Epidermal melanocyte (primary cell): ENCODE data around the gene TMEM164.

Experiments used
- DNase-seq: peaks from one replicate; pipeline ENCODE4 v3.0.0; 2011; ENCODE audit warnings: low spot score; ENCODE audit not compliant: insufficient read length

TMEM164 gene

DNA sequence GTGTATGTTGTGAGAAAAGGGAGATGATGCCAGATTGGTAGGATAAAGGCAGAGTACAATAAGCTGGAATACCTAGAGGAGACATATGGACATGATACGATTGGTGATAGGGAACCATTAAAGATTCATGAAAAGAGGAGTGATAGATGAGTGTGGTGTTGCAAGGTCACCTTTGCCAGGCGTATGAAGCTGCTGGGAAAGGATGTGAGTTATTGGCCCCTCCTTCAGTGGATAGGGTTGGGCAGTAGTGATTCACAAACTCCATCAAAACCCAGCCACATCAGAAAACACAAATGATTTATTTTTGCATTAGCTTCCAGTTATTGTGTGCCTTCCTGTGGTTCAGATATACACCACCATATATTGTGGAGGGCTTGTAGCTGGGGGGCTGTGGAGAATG, 34.3 kb downstream of the TMEM164 start:
- no peak for DNase-seq

DNA sequence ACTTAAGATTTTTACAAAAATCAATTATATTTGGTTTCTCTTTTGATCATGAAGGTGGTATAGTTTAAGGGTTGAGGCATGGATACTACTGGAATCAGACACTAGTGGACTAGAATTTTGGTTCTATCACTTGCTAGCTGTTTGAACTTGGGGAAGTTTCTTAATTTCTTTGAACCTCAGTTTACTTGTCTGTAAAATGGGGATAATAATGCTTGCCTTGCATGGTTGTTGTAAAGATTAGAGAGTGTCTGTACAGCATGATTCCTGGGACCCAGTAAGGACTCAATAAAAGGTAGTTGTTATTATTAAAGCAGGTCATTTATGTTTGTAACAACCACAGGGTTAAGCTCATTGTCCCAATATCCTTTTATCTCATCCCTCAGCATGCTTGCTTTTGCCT, 36.0 kb downstream of the TMEM164 start:
- no peak for DNase-seq

DNA sequence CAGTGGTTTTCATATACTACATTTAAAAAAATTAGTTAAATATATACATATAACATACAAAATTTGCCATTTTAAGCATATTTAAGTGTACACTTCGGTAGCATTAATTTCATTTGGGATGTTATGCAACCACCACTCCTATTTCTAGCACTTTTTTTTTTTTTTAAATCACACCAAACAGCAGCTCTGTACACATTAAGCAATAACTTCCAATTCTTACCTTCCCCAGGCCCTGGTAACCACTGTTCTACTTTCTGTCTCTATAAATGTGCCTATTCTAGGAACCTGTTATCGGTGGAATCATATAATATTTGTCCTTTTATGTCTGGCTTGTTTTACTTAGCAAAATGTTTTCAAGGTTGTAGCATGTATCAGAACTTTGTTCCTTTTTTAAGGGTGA, 39.1 kb downstream of the TMEM164 start:
- no peak for DNase-seq

DNA sequence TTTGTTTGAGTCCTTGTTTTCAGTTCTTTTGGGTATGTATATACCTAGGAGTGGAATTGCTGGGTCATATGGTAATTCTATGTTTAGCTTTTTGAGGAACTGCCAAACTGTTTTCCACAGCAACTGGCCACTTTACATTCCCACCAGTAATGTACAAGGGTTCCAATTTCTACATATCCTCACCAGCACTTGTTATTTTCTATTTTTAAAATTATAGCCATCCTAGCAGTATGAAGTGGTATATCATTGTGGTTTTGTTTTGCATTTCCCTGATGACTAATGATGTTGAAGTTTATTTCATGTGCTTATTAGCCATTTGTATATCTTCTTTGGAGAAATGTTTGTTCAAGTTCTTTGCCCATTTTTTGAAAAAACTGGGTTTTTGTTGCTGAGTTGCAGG, 39.6 kb downstream of the TMEM164 start:
- DNase-seq: no peak

DNA sequence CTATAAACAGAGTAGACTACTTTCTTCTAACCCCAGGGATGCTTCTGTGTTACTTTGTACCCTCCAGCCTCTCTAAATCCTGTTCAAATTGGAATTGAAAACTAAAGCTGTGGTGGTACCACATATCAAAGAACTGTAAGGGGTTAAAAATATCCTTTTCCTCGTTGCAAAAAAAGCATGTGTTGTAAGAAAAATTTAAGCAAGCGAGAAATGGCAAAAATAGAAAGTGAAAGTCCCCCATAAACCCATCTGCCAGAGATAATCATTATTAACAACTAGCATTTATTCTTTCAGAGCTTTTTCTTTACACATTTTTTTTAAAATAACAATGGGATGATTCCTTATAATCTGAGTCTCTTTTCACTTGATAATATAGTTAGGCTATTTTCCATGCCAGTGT, 40.6 kb downstream of the TMEM164 start:
- DNase-seq: no peak

DNA sequence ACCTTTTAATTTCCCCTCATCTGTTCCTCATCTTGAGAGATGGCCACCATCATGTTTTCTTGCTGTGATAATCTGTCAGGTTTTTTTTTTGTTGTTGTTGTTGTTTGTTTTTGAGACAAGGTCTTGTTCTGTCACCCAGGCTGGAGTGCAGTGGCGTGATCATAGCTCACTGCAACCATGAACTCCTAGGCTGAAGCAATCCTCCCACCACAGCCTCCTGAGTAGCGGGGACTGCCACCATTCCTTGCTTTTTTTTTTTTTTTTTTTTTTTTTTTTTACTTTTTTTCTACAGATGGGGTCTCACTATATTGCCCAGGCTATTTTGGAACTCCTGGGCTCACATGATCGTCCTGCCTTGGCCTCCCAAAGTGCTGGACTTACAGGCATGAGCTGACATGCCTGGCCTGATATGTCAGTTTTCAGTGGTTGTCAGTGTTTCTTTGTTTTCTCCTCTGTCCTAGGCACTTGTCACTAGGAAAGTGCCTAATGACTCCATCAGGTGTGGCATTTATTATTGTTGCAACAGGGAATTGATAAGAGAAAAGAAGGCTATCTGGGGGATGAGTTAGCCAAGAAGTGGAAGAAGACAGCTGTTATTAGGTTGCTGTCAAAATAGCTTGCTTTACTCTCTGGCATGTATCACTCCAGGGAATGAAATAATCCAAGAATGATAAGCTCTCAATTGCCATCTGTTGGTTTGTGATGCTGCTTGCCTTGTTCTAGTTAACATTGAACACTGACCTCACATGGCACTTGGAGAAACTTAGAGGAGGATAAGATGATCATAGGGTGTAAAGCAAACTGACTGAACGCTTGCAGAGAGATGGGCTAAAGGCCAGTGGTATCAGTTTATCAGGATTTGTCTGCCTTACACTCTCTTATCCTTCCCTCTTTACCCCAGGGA, 41.7 kb downstream of the TMEM164 start:
- no peak for DNase-seq

DNA sequence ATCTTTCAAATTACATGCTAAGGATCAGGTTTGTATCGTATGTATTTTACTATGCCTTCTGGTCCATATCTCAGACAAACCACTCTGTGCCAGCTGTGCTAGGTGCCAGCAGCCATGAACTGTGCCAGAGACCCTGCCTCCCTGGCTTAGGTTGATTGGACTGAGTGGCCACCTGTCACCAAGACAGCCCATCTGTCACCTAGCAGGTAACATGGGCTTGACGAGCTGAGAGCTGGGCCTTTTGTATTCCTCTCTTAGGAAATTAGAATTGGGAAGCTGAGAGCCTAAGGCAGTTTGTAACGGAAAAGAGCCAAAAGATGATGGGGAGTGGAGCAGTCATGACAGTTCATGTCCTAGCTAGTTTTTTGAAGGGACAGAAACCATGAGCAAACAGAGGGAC, 42.5 kb downstream of the TMEM164 start:
- no peak for DNase-seq

DNA sequence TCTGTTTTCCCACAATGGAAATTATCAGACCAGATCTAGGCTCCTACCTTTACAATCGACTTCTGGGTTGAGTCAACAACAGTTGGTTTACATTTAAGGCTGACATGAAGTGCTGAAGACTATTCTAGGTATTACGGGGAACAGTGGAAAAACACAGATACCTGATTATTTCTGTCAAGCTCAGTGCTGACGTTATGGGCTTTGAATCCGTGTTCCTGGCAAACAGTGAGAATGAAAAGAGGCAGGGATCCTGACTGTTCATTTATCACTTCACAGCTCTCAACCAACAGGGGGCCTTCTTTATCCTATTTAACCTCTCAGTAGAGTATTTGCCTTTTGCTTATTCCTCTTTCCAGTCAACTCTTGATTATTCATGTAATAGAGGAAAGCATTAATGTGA, 43.1 kb downstream of the TMEM164 start:
- DNase-seq: no peak

DNA sequence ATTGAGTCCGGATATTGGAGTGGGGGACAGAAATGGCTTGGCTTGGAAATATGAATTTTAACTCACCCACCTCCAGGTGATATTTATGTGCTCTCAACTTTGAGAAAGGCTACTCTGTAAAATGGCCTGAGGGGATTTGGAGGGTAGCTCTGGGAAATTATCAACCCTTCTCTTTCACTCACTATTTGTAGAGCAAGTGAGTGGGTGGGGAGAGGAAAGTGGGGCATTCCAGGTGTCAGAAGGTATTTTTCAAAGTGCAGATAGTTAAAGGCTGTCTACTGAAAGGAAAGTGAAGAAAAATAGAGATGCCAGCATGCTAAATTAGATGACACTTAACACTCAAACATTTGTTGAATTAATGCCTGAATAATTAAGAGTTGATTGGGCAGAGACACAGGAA, 44.1 kb downstream of the TMEM164 start:
- DNase-seq: no peak

DNA sequence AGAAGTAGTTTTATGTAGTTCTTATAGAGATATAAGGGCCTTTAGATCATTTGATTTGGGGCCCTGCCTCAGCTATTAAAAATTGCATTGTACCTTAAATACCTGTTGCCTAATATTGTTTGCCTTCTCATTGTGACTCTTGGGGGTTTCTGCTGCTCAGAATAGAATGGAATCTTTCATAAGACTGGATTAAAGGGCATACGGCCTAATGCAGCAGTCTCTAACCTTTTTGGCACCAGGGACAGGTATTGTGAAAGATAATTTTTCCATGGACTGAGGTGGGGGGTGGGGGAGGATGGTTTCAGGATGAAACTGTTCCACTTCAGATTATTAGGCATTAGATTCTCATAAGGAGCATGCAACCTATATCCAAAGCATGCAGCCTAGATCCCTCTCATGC, 46.2 kb downstream of the TMEM164 start:
- DNase-seq: no peak

DNA sequence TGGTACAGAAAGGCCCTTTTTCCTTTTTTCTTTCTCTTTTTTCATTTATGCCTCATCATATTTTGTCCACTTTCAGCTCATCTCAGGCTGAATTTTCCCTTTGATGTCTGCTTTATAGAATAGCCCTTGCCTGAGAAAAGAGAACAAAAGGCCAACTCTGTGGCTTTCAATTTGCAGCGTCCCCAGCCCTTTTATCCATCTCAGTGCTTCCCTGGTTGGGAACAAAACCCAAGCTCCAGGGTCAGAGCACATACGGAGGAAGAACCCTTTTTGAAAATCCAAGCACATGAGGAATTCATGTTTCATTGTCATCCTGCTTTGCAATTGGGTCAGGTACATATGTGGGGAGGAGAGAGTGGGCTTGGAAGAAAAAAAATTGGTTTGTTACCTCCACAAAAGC, 47.5 kb downstream of the TMEM164 start:
- DNase-seq: no peak

DNA sequence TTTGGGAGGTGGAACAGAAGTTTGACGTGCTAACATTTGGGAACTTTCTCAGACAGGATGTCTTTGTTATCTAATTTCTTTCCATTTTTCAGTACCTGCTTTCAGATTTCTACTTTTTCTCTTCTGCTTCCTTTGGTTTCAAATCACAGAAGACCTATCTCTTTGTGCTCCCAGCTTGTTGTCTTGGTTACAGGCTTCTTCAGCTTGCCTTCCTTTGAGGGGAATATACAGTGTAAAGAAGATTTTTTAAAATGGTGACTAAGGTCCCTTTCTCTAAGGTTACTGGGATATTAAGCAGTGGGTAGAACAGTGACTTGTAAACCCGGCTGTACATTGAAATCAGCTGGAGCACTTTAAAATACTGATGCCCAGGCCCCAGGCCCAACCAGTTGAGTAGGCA, 48.0 kb downstream of the TMEM164 start:
- no peak for DNase-seq

DNA sequence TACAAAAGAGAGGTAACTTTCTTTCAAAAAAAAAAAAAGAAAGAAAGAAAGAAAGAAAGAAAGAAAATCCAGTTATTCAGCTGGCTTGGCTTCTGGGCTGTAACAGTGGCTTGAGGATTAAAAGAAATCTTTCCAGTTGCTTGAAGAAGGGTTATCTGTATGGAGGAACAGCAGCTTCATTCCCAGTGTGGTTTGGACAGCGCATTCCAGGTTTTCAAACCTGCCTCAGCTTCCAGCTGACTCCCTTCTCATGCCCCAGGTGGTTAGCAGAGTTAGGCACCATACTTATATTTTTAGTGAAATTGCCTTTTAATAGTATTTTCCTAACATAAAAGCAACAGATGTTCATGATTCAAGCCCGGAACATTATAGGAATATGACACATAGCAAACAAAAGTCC, 48.6 kb downstream of the TMEM164 start:
- DNase-seq: no peak

DNA sequence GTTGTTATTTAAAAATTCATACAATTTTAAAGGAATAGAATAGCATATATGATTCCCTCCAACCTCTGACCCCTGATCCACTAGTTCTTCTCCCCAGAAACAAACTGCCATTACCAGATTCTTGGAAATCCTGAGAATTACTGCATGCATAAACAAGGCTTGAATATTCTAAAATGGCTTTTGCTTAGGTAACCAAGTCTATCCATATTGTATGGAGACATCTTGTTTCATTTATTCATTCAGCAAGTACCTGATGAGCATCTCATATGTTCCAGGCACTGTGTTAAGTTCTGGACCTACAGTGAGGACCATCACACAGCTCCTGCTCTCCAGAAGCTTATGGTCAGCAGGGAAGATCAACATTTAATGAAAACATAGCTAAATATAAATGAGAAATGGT, 49.4 kb downstream of the TMEM164 start:
- no peak for DNase-seq

DNA sequence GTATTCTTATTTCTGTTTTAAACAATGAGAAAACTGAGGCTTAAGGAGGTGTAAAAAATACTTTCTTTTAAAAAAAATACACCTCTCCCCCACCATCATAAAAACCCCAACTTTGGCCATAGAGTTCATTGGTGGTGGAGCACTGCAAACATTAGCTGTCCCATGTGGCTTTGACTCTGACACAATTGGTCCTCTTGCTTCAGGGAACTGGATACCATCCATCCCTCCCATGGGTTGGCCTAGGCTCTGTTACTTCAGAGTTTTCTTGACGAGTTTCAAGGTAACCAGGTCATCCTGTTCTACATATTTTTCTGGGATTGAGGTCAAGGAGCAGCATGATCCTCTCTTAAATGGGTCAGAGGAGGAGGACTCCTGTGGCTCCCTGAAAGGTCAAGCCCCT, 50.5 kb downstream of the TMEM164 start:
- DNase-seq: no peak

DNA sequence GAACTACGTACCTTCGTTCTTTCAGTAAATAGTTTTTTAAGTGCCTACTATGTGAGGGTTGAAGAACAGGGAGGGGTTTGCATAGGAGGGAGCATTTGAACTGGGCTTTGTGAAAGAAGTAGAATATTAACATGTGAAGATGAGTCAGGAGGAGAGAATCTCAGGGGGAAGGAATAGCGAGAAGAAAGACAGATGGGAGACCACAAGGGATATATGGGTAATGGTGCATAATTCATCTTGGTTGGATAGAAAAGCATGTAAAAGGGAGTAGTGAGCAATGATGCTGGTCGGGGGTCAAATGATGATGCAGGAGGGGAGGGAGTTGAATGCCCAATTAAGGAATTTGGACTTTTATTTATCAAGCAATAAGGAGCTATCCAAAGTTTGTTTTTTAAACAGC, 52.7 kb downstream of the TMEM164 start:
- no peak for DNase-seq

DNA sequence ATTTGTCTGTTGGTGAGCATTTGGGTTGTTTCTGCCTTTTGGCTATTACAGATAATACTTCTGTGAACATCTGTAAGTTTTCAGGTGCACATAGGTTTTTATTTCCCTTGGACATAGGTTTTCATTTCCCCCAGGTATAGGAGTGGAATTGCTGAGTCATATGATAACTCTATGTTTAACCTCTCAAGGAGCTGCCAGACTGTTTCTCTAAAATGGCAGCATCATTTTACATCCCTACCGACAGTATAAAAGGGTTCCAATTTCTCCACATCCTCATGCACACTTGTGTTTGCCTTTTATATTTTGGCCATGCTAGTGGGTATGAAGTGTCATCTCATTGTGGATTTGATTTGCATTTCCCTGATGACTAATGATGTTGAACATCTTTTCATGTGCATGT, 53.5 kb downstream of the TMEM164 start:
- no peak for DNase-seq

DNA sequence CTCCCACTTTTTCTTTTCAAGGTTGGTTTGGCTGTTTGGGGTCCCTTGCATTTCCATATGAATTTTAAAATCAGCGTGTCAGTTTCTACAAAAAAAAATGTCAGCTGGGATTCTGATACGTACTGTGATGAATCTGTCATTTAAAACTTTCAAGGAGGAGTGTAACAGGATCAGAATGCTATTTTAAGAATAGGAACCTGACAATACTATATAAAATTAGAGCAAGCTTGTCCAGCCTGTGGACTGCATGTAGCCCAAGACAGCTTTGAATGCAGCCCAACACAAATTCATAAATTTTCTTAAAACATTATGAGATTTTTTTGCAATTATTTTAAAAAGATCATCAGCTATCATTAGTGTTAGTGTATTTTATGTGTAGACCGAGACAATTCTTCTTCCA, 56.5 kb downstream of the TMEM164 start:
- DNase-seq: no peak

DNA sequence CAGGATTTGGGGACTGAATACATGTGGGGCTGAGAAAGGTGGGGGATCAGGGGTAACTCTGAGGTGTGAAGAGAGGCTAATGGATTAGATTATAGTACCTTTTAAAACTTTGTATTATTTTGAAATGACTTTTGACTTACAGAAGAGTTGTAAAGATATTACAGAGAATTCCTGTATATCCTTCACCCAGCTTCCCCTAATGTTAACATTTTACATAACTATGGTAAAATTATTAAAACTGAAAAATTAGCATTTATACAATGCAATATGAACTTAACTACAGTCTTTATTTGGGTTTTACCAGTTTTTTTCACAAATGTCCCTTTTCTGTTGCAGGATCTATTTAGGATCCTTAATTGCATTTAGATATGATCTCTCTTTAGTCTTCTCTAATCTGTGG, 57.4 kb downstream of the TMEM164 start:
- no peak for DNase-seq

DNA sequence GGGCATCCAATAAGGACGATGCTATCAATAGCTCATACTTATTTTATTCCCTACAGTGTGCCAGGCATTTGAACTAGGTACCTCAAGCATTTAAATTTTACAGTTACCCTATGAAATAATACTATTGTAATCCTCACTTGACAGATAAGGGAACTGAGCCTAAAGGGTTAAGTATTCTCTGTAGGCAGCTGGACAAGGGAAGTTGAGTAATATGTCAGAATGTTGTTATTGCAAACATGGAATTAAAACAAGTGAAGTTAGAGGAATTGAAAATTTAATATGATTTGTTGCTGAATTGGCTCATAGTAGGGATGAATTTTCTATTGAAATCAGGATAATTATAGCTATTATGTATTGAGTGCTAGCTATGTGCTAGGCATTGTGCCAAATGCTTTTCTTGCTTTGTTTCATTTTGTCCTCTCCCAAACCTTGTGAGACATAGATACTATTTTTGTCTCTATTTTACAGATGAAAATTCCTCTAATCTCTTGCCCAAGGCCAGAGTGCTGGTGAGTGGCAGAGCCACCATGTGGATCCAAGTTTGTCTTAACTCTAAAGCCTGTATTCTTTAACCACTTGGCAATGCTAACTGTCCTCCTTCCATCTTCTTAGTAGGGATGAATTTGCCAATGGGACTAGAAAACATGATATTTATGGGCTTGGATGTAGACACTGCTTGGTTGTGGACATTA, 58.1 kb downstream of the TMEM164 start:
- DNase-seq: no peak

DNA sequence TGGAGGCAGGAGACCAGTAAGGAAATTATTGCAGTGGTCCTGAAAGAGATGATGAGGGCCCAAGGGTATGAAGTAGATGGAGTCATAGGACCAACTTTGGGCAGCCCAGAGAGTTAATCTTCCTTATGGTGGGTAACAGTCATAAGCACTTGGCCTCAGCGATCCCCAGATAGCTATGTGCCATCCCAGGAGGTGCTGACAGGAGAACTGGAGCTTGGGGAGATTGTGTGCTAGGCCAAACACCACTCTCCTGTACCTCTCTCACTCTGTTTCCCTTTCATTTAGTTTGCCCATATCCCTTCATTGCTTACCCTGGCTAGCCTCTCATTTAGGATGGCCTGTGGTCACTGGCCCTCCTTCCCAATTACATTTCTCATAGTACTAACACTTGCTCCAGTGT, 60.0 kb downstream of the TMEM164 start:
- DNase-seq: no peak

DNA sequence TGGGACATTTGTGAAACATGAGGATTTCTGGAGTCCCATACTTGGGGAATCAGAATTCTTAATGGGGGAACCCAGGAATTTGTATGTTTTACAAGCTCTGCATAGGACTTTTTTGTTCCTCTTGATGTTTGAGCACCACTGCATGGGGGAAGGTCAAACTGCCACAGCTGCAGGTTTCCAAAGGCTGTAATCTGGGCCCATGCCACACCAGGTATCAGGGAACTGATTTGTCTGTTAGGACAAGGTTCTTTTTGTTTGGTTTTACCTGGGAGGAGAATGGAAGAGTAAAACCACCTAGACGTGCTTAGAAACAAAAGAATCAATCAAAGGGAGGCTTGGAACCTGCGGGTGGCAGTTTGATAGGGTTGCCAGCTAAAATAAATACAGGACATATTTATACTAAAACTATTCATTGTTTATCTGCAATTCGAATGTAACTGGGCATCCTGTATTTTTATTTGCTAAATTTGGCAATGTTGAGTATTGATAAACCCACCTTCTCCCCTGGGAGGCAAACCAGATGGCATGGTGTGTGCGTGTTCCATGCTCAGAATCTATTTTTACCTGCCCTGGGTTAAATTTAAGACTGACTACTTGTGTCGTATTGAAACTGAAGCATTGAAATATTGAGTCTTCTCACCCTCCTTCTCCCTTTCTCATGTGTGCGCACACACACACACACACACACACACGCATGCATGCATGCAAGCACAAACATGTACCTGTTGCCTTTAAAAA, 63.7 kb downstream of the TMEM164 start:
- no peak for DNase-seq
